Adrenal gland (tissue), 5 donors: ENCODE data around the gene DHRS3.

Experiments used
- CTCF ChIP-seq, 6 experiments: fragments of 450-650 bp in 4 of 6; fragments of 200-600 bp in 2 of 6; sonication (generic) in 1 of 6; IDR thresholded peaks; 1 replicate in 5 of 6; 2 replicates in 1 of 6; pipeline versions ENCODE4 v1.5.1 to v1.8.0; 2016 to 2021; ENCODE audit warnings: antibody characterized with exemption in 6 of 6, mild to moderate bottlenecking in 2 of 6, moderate library complexity in 1 of 6
- POLR2A ChIP-seq, 2 donors: fragments of 450-650 bp; IDR thresholded peaks; one replicate each; pipeline ENCODE4 v1.6.1; 2017; ENCODE audit warnings: antibody characterized with exemption in 2 of 2, mild to moderate bottlenecking in 2 of 2, moderate library complexity in 1 of 2
- donor health status: DM: no; HTN: no; CAD: no.

DNA sequence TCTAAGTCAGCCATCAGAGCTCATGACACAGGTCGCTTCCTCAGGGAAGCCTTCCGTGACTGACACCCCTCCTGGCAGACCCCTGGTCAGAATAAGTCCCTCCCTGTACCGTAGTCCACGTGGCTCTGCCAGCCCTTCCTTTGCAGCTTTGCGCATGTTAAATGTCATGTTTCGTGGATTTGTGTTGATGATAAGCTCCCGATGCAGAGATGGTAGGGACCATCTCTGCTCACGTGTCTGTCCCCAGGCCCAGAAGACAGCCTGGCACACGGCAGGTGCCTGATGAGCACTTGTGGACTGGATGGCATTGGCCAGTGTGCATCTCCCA lies 75.9 kb downstream of the DHRS3 start:
- TF ChIP-seq CTCF (IDR thresholded peaks at IDR 0.05) = no peak
- TF ChIP-seq POLR2A (IDR thresholded peaks at IDR 0.05) = no peak
